H9 (cell line): Measurements from ENCODE around the gene HOXA9. TPM values are rescaled to one million over a fixed set of nuclear protein-coding genes. Genes with fewer than 3 reads are reported as not detected.

ENCODE experiments used
- DNase-seq: peaks from one replicate; pipeline ENCODE4 v3.0.0-alpha.2; 2017
- H2AFZ ChIP-seq: one replicate; pipeline ENCODE4 v1.6.1; 2013; ENCODE audit warnings: mild to moderate bottlenecking, low read length, control low read depth, moderate library complexity
- H2AK5ac ChIP-seq: 2 replicates; pipeline ENCODE4 v1.6.1; 2013; ENCODE audit warnings: low read length, control low read depth, mixed read lengths; ENCODE audit not compliant: insufficient read length
- H2BK120ac ChIP-seq: one replicate; pipeline ENCODE4 v1.6.1; 2013; ENCODE audit warnings: low read depth, mild to moderate bottlenecking, low read length, control low read depth, inconsistent platforms; ENCODE audit not compliant: poor library complexity, severe bottlenecking
- H2BK12ac ChIP-seq: 2 replicates; pipeline ENCODE4 v1.6.1; 2013; ENCODE audit warnings: low read length, control low read depth, mixed read lengths, low read depth; ENCODE audit not compliant: insufficient read length
- H2BK15ac ChIP-seq: 2 replicates; pipeline ENCODE4 v1.6.1; 2013; ENCODE audit warnings: low read depth, low read length, control low read depth
- H2BK20ac ChIP-seq: one replicate; pipeline ENCODE4 v1.6.1; 2013; ENCODE audit warnings: low read depth, mild to moderate bottlenecking, low read length, control low read depth, inconsistent platforms; ENCODE audit not compliant: poor library complexity, severe bottlenecking
- H2BK5ac ChIP-seq: 2 replicates; pipeline ENCODE4 v1.6.1; 2013; ENCODE audit warnings: low read length, control low read depth, mixed read lengths; ENCODE audit not compliant: insufficient read length
- H3K14ac ChIP-seq: 2 replicates; pipeline ENCODE4 v1.6.1; 2013; ENCODE audit warnings: low read length, control low read depth; ENCODE audit not compliant: insufficient read depth
- H3K18ac ChIP-seq: 2 replicates; pipeline ENCODE4 v1.6.1; 2013; ENCODE audit warnings: low read depth, mild to moderate bottlenecking, mixed read lengths, low read length, control low read depth; ENCODE audit not compliant: insufficient read length
- H3K23ac ChIP-seq: 2 replicates; pipeline ENCODE4 v1.6.1; 2013; ENCODE audit warnings: low read length, control low read depth, mixed read lengths, low read depth; ENCODE audit not compliant: insufficient read length
- H3K23me2 ChIP-seq: 2 replicates; pipeline ENCODE4 v1.6.1; 2013; ENCODE audit warnings: low read depth, mild to moderate bottlenecking, mixed read lengths, low read length, control low read depth; ENCODE audit not compliant: insufficient read length, poor library complexity, severe bottlenecking
- H3K27ac ChIP-seq: 2 replicates; pipeline ENCODE4 v1.5.1; 2013; ENCODE audit warnings: low read length, control low read depth, mixed read lengths, low read depth; ENCODE audit not compliant: insufficient read length
- H3K27me3 ChIP-seq: 2 replicates; pipeline ENCODE4 v1.6.1; 2013; ENCODE audit warnings: low read length, control low read depth, inconsistent platforms; ENCODE audit not compliant: insufficient read depth
- H3K4ac ChIP-seq: 2 replicates; pipeline ENCODE4 v1.6.1; 2013; ENCODE audit warnings: low read depth, mild to moderate bottlenecking, control low read depth, inconsistent platforms, low read length, moderate library complexity
- H3K4me1 ChIP-seq: 2 replicates; pipeline ENCODE4 v1.6.1; 2013; ENCODE audit warnings: low read length, control low read depth, inconsistent platforms; ENCODE audit not compliant: insufficient read depth
- H3K4me2 ChIP-seq: 2 replicates; pipeline ENCODE4 v1.6.1; 2013; ENCODE audit warnings: low read length, control low read depth, mixed read lengths; ENCODE audit not compliant: insufficient read length, insufficient read depth
- H3K56ac ChIP-seq: 2 replicates; pipeline ENCODE4 v1.6.1; 2013; ENCODE audit warnings: low read depth, mild to moderate bottlenecking, mixed read lengths, low read length, control low read depth; ENCODE audit not compliant: insufficient read length
- H3K79me1 ChIP-seq: 2 replicates; pipeline ENCODE4 v1.6.1; 2013; ENCODE audit warnings: low read depth, mild to moderate bottlenecking, moderate library complexity, low read length, control low read depth, inconsistent platforms; ENCODE audit not compliant: insufficient read depth, poor library complexity, severe bottlenecking
- H3K79me2 ChIP-seq: 2 replicates; pipeline ENCODE4 v1.6.1; 2013; ENCODE audit warnings: low read length, control low read depth, inconsistent platforms; ENCODE audit not compliant: insufficient read depth
- H3K9ac ChIP-seq: 2 replicates; pipeline ENCODE4 v1.6.1; 2013; ENCODE audit warnings: low read length, control low read depth, mixed read lengths; ENCODE audit not compliant: insufficient read length; ENCODE audit errors: extremely low read depth
- H3K9me3 ChIP-seq: one replicate; pipeline ENCODE4 v1.6.1; 2013; ENCODE audit warnings: low read depth, low read length, inconsistent platforms; ENCODE audit not compliant: control insufficient read depth
- H3T11ph ChIP-seq: one replicate; pipeline ENCODE4 v1.6.1; 2013; ENCODE audit warnings: mild to moderate bottlenecking, low read length, control low read depth, inconsistent platforms
- H4K20me1 ChIP-seq: one replicate; pipeline ENCODE4 v1.6.1; 2013; ENCODE audit not compliant: control insufficient read depth, insufficient read length, insufficient read depth
- H4K5ac ChIP-seq: 2 replicates; pipeline ENCODE4 v1.6.1; 2013; ENCODE audit warnings: low read depth, mild to moderate bottlenecking, mixed read lengths, low read length, control low read depth; ENCODE audit not compliant: insufficient read length
- H4K8ac ChIP-seq: replicated peaks from 2 replicates; pipeline ENCODE4 v1.6.1; 2013; ENCODE audit warnings: low read length, control low read depth, mixed read lengths, low read depth; ENCODE audit not compliant: insufficient read length
- H4K91ac ChIP-seq: 2 replicates; pipeline ENCODE4 v1.6.1; 2013; ENCODE audit warnings: low read depth, mild to moderate bottlenecking, moderate library complexity, mixed read lengths, low read length, control low read depth; ENCODE audit not compliant: insufficient read length
- H3K27ac Mint-ChIP-seq, 3 experiments: 2 replicates in 2 of 3; 3 replicates in 1 of 3; pipeline ENCODE4 v1.8.0; 2020 to 2021; ENCODE audit warnings: mixed read lengths in 3 of 3, mild to moderate bottlenecking in 1 of 3, moderate library complexity in 1 of 3
- H3K27me3 Mint-ChIP-seq: 2 replicates; pipeline ENCODE4 v1.8.0; 2021; ENCODE audit warnings: low read depth, mild to moderate bottlenecking, moderate library complexity, mixed read lengths
- H3K36me3 Mint-ChIP-seq, 3 experiments: 2 replicates in 2 of 3; 3 replicates in 1 of 3; pipeline ENCODE4 v1.8.0; 2020 to 2021; ENCODE audit warnings: low read depth in 3 of 3, mixed read lengths in 3 of 3; ENCODE audit not compliant: insufficient read depth in 1 of 3
- H3K4me1 Mint-ChIP-seq, 2 experiments: 2 replicates each; pipeline ENCODE4 v1.8.0; 2020; ENCODE audit warnings: mixed read lengths in 2 of 2
- H3K4me3 Mint-ChIP-seq, 2 experiments: 2 replicates in 1 of 2; 3 replicates in 1 of 2; pipeline ENCODE4 v1.8.0; 2020 to 2021; ENCODE audit warnings: mild to moderate bottlenecking in 2 of 2, mixed read lengths in 2 of 2, moderate library complexity in 1 of 2
- H3K9me3 Mint-ChIP-seq, 2 experiments: 2 replicates in 1 of 2; 3 replicates in 1 of 2; pipeline ENCODE4 v1.8.0; 2020; ENCODE audit warnings: mild to moderate bottlenecking in 2 of 2, mixed read lengths in 2 of 2, moderate library complexity in 1 of 2
- CTCF ChIP-seq: fragments of 200-600 bp; sonication (generic); conservative IDR thresholded peaks from 3 replicates; pipeline ENCODE4 v1.8.0; 2021; ENCODE audit warnings: antibody characterized with exemption, mild to moderate bottlenecking
- WGBS: extraction: QIAGEN DNeasy Blood & Tissue Kit; methylation state at CpG from one replicate; pipeline ENCODE4 v1.1.7; 2013; ENCODE audit warnings: missing lambda C conversion rate, low lambda C conversion rate, mixed read lengths; ENCODE audit not compliant: insufficient read length; ENCODE audit errors: extremely low coverage; 5-methylcytosine and 5-hydroxymethylcytosine counted together
- total RNA-seq: library from RNA; stranded (reverse); gene quantifications from 2 replicates; pipeline ENCODE4 v1.2.1, GENCODE V29; 2021

HOXA9 gene
- total RNA-seq, 1 experiment from 2014 or later, result not detected

DNA sequence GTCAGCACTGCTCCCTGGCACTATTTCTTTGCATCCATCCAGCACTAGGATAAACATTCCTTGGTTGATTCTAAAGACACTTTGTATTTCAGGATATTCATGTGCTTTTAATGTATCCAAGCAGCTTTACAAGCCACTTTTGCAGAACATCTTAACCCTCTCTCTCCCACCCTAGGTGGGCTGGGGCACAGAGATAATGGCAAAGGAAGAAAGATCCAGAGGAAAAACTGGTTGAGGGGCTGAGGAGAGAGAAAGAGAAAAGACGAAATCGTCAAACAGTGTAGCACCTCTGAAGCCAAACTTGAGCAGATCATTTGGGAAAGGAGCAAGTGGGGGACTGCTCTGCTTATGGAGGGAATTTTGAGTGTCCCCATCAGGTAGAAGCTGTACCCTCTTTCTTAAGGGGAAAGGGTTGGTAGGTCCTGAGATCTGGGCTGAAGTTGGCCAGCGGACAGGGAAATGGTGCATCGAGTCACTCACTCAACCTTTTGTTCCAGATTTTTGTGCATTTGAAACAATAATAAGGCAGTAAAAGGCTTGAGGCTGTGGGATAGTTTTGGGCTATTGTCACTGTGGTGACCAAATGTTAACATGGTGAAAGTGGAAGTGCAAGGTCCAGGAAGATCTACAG, 38.7 kb upstream of the HOXA9 start:
- Histone ChIP-seq H4K91ac (no peak overlapping the region), H3K4me2 (no peak overlapping the region), H2AK5ac (no peak overlapping the region), H4K5ac (no peak overlapping the region), H3K23me2 (no peaks in the 10 kb centered on the region), H4K8ac (no peak overlapping the region), H3K27ac (no peak overlapping the region), H2BK20ac (no peak overlapping the region), H4K20me1 (no peaks in the 10 kb centered on the region), H3K4me1 (no peaks in the 10 kb centered on the region), H3K9me3 (no peaks in the 10 kb centered on the region), H2AFZ (no peak overlapping the region), H3K9ac (no peak overlapping the region), H2BK12ac (no peak overlapping the region), H3K23ac (no peak overlapping the region), H2BK120ac (no peak overlapping the region), H2BK15ac (no peak overlapping the region), H3K14ac (no peak overlapping the region), H2BK5ac (no peak overlapping the region), H3K27me3 (peaks cover 93% of the 10 kb centered on the region), H3K4ac (no peak overlapping the region), H3K56ac (no peak overlapping the region), H3K79me2 (no peaks in the 10 kb centered on the region), H3T11ph (no peak overlapping the region), H3K18ac (no peak overlapping the region), H3K79me1 (no peaks in the 10 kb centered on the region)
- H3K36me3 Mint-ChIP-seq, result peaks cover 0 to 2% (median 0%) of the 10 kb centered on the region in 3 experiments; a peak in 1 of 7 replicates
- H3K9me3 Mint-ChIP-seq, result peaks cover 7 to 8% of the 10 kb centered on the region in 2 experiments; a peak in 4 of 5 replicates
- H3K4me1 Mint-ChIP-seq, result peaks cover 8 to 20% of the 10 kb centered on the region in 2 experiments; a peak in 3 of 4 replicates
- peaks cover 95% of the 10 kb centered on the region for H3K27me3 Mint-ChIP-seq
- H3K4me3 Mint-ChIP-seq, result no peak overlapping the region; a peak in 1 of 5 replicates
- no peak for DNase-seq
- H3K27ac Mint-ChIP-seq, result no peak overlapping the region
- no peak for TF ChIP-seq CTCF
- no CpG with 5 or more reads among the region's 4 CpGs for WGBS
